Measurements from ENCODE around the gene ZDHHC12.

DNA sequence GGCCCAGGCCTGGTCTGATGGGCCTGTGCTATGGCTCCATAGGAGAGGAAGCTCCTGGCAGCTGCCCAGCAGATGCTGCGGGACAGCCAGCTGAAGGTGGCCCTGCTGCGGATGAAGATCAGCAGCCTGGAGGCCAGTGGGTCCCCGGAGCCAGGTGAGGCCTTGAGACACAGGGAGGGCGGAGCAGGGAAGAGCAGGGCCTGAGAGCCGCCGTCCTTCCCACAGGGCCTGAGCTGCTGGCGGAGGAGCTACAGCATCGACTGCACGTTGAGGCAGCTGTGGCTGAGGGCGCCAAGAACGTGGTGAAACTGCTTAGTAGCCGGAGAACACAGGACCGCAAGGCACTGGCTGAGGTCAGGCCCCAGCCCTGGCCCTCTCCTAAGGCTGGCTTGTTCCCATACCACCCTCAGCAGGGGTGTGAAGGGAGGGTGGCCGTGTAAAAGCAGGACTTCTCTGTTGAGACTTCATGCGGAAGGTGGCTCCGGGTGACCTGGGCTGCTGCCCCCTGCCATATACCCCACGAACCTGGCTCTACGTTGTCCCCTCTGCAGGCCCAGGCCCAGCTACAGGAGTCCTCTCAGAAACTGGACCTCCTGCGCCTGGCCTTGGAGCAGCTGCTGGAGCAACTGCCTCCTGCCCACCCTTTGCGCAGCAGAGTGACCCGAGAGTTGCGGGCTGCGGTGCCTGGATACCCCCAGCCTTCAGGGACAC lies 17.1 kb downstream of the ZDHHC12 start:
- TF ChIP-seq TCF7L2 (IDR thresholded peaks at IDR 0.05; ENCODE audit: low read depth, low read length) = no peak
- no peak for TF ChIP-seq POLR2AphosphoS5 (IDR thresholded peaks at IDR 0.05; ENCODE audit: low read depth, low read length)
